Fibroblast of the conjunctiva (primary cell): ENCODE data around the gene SNRNP200.
"Not testable (repeated sequence)": the region's sequence is repeated elsewhere in the genome, so short reads cannot be mapped to it uniquely, and the experiment has no call there.

Source experiments
- DNase-seq: peaks from one replicate; pipeline ENCODE4 v3.0.0-alpha.2; 2010; ENCODE audit warnings: low read depth

Gene SNRNP200

GRCh38 chr2:96325041-96325883 lies 19.9 kb upstream of the SNRNP200 start, which contains the start of gene ITPRIPL1:
ITPRIPL1 (plus strand) TSS chr2:96325317; CDS start chr2:96325840, 523 bp downstream.
- DNase-seq: no peak

DNA sequence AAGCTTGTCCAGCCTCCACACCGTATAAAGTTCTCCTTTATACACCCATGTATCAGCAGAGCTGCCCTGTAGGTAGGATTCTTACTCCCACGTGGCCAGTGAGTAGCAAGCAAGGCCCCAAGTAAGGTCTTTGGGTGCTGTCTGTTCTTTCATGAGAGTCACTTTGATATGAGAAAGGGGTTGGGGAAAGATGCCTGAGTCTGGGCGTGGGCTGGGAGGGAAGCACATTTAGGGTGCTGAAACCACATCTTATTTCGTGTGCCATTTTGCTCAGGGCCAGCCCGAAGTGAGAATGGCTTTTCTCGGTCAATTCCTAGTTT lies 19.3 kb upstream of the SNRNP200 start:
- DNase-seq: no peak

- DNase-seq: no peak
These were observed 18.5 kb upstream of the SNRNP200 start for GRCh38 chr2:96323849-96324248.

DNA sequence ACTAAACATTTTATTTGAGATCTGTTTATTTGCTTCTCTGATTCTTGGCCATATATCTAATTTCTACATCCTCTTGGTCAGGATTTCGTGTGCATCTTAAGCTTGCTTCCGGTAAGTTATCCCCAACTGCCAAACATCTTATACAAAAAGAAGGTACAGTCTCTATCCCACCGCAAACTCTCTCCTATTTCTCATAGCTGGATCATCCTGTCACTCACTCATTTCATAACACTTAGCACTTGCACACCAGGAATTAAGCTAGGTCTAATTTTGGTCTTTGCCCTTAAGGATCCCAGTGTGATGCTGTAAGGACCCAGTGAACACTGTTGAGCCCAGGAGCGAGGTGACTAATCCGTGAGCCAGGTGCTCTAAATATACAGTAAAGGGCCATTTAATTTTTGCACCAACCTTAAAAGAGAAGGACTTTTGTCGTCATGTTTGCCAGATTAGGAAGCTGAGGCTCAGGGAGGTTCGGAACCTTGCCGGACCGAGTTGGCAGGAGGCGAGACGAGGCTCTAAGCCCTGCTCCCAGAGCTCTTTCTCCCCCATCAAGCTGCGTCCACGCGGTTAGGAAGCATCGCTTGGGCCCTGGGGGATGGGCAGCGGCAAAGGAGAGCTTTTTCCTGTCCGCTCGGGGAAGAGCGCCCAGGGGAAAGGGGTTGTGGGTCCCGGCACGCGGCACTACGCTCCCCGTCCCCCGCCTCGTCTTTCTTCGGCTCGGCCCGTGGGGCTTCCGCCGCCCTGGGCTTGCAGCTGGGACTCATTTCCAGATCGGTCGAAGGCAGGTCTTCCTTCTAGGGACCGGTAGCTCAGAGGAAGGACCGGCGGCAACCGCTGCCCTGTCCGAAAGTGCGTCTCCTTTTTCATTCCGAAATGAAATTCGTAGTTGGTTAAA lies 15.6 kb upstream of the SNRNP200 start:
- no peak for DNase-seq

DNA sequence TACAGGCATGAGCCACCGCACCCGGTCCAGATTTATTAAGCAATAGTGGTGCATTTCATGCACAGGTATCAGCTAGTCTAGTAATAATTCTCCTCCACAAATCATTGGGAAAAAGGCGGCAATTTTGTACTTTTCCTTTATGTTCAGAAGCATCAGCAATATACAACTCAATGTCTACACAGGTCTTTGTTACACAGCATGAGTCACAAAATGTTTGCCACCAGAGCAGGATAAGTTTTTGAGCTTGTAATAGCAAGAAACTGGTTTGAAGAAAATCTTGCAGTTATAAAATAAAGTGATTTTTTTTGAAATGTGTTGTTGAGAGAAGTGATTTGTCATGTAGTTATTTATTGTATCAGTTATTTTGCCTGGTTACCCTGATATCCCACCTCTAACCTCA lies 15.0 kb upstream of the SNRNP200 start:
- no peak for DNase-seq

DNA sequence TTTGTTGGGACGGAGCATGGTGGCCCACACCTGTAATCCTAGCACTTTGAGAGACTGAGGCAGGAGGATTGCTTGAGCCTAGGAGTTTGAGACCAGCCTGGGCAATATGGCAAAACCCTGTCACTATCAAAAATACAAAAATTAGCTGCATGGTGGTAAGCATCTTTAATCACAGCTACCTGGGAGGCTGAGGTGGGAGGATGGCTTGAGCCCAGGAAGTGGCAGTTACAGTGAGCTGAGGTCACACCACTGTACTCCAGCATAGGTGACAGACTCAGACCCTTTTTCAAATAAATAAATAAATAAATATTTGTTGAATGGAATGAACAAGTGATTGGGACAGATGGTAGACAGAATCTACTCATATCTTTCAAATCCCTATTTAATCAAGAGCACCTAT lies 14.1 kb upstream of the SNRNP200 start:
- no peak for DNase-seq

- DNase-seq: no peak
These were observed 13.4 kb upstream of the SNRNP200 start for GRCh38 chr2:96318723-96319122.

GRCh38 chr2:96317584-96317997 lies 12.2 kb upstream of the SNRNP200 start:
- no peak for DNase-seq

DNA sequence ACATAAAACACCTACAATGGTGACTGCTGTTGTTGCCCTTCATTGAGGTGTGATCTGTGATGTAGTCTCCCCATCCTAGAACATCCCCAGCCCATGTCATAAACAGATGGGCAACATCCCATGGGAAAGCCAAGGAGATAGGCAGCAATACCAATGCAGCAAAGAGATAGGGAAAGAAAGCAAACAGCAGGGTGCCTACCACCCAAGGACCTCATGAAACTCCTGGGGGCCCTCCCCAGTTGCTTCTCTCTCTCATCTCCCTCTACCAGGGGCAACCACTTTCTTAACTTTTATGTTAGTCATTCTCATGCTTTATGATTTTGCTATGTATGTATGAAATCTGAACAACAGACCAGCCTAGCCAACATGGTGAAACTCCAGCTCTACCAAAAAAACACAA lies 11.7 kb upstream of the SNRNP200 start:
- DNase-seq: no peak

- peak; percentile 49 for DNase-seq
These were observed 10.2 kb upstream of the SNRNP200 start for GRCh38 chr2:96315400-96316071.

GRCh38 chr2:96315005-96315399 lies 9.7 kb upstream of the SNRNP200 start:
- DNase-seq: no peak

- DNase-seq: no peak
These were observed 2.9 kb upstream of the SNRNP200 start for GRCh38 chr2:96308248-96308647.

DNA sequence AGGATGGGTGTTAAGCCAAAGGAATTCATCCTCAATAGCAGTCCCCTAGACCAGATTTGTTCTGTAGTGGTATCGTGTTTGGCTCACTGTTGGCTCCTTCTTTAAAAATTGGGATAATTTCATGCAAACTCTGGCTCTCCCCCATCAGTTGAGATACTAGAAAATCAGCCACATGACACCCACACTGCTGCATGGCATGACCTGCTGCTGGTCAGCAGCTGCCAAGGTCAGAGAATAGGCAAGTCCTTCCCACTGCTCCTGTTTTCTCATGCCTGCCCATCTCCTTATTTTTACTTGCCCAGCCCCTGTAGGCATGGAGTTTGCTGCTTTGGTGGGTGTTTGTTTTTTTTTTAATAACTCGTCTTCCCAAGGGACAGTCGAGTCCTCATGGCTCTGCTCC lies 1.0 kb upstream of the SNRNP200 start:
- no peak for DNase-seq

DNA sequence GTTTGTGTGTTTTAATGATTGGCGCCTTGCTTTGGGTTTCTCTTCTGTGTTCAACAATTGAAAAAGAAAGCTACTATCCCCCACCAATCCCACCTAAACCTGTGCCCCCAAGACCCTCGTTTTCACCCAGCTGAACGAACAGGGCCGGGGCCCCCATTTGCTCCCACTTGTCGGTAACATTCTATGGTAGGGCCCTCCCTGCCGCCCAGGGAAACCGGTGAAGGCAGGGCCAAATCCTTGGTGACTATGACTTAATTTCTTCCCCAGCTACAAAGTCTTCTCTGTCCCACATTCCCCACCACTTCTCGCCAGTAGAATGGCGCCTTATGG lies 598 bp upstream of the SNRNP200 start:
- no peak for DNase-seq

DNA sequence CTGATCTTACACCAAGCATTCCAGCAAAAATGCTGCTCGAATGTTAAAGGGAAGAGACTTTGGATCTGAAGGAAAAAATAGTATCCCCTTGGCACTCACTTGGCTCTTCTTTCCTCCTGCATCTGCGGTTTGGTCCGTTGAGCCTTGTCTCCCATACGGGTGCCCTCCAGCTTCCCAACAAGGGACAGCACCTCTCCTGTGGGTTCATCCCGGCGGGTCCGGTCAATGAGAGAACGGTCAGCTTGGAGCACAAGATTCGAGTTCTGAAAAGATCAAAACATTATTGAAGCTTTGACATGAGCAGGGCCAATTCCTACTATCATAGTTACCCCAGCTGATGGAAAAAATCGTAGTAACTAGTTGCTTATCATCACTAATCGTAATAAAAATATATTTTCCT lies 740 bp downstream of the SNRNP200 start:
- no peak for DNase-seq

GRCh38 chr2:96301865-96302264 lies 3.5 kb downstream of the SNRNP200 start:
- DNase-seq: no peak

DNA sequence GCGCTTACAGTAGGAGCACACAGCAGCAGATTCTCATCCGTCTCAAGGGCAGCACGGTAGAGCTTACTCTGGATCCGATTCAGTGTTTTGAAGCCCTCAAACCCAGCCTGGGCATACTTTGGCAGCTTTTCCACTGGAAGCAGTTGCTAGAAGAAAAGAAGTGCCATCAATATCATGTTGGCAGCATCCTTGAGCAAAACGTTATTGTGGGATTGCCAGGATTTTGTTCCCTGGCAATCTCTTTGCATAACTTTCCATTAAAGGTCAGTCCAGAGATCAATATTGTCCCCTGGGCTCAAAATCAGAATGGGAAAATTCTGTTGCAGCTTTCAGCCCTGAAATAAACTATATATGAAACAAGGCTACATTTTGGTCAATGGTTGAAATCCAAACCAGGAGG lies 8.4 kb downstream of the SNRNP200 start:
- no peak for DNase-seq

GRCh38 chr2:96294271-96294670 lies 11.1 kb downstream of the SNRNP200 start:
- DNase-seq: not testable (repeated sequence)

DNA sequence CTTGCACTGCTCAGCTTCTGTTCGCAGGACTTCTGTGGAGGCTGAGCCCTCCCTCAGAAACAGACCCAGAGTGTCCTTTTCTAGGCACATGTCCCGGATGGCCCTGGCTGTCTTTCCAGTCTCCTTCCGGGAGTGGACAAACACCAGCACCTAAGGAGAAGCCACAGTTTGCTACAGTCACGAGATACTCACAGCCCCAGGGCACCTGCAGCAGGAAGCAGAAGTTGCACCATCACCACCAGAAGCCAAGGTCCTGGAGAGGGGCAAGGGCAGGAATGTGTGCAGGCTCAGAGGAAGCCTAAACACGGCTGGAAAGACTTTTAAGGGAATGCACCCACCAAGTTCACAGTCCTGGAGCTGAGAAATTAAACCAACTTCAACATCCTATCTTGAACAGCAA lies 13.6 kb downstream of the SNRNP200 start:
- no peak for DNase-seq

DNA sequence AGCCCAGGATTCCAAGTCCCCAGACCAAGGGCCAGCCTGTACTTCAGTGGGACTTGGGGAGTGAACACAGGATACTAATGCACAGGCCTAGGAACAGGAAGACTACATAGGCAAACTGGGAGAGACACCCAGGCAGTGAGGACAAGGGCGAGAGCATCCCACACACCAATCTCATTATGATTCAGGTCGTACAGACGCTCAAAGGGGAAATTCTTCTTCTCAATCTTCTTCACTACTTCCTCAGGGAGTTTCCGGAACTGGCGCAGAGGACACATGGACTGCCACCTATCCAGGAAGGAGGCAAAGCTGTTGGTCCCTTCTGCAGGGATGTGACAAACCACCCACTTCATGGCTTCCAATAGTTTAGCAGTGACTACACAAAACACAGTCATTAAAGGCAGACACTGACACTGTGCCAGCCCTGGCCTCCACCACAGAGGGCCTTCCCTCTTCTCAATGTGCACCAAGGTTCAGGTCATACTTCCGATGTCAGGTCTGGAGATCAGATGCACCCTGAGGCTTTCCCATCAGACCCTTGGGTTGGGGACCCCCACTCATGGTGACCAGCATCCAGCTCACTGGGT lies 18.0 kb downstream of the SNRNP200 start:
- DNase-seq: no peak

DNA sequence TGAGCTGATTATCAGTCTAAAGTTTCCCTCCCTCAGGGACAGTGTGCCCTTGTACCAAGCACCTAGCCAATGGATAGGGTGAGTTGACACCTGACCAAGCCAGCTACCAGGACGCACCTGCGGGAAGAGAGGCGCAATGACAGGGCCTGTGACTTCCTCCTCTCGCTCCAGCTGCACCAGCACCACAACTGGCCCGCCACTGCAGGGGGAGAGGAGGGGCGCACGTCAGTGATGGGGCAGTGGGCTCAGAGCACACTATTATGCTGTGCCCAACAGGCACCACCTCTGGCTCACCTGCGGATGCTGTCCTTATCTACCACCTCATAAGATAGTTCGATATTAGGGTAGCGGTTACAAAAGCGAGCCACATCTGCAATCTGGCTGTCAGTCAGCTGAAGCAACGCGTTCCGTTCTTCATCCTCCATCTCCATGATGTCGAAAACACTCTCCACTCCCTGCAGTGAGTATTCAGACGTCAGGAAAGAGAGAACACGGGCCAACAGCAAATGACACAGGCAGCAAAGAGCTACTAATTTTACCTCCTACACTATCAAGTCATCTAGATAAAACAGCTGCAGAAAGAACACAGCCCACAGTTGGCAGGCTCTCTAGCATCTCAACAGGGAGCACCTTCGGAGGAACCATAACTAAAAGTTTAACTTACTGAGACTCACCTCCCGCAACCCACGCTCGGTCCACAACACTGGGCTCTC lies 28.4 kb downstream of the SNRNP200 start:
- DNase-seq: no peak
